HG03432 (cell line): ENCODE data around the gene DUS3L.
"Not testable (repeated sequence)": the region's sequence is repeated elsewhere in the genome, so short reads cannot be mapped to it uniquely, and the experiment has no call there.

Experiments
- ATAC-seq: cut with Tn5 transposase; IDR thresholded peaks from one replicate; pipeline ENCODE4 v1.9.1; 2021; ENCODE audit warnings: mild to moderate bottlenecking, moderate library complexity; ENCODE audit not compliant: unreplicated experiment

Gene DUS3L

GRCh38 chr19:5800361-5801270 lies 9.7 kb upstream of the DUS3L start:
- ATAC-seq: no peak

GRCh38 chr19:5799247-5800241 lies 8.6 kb upstream of the DUS3L start:
- no peak for ATAC-seq

GRCh38 chr19:5798244-5798643 lies 7.3 kb upstream of the DUS3L start:
- ATAC-seq: no peak

- no peak for ATAC-seq
These were observed 4.5 kb upstream of the DUS3L start for GRCh38 chr19:5795382-5795919.

- no peak for ATAC-seq
These were observed 2.2 kb upstream of the DUS3L start for GRCh38 chr19:5793188-5793587.

GRCh38 chr19:5792224-5792623 lies 1.3 kb upstream of the DUS3L start:
- no peak for ATAC-seq

- ATAC-seq: no peak
These were observed 941 bp downstream of the DUS3L start for GRCh38 chr19:5789886-5790558.

- no peak for ATAC-seq
These were observed 1.6 kb downstream of the DUS3L start for GRCh38 chr19:5789351-5789761.

- ATAC-seq: no peak
These were observed 2.5 kb downstream of the DUS3L start for GRCh38 chr19:5788422-5788821.

GRCh38 chr19:5787409-5788182 lies 3.4 kb downstream of the DUS3L start:
- no peak for ATAC-seq

GRCh38 chr19:5786593-5787408 lies 4.2 kb downstream of the DUS3L start:
- no peak for ATAC-seq

GRCh38 chr19:5785423-5785822 lies 5.5 kb downstream of the DUS3L start:
- no peak for ATAC-seq

- ATAC-seq: no peak
These were observed 6.3 kb downstream of the DUS3L start, which contains the start of gene PRR22 for GRCh38 chr19:5784581-5785147. PRR22 (minus strand) TSS chr19:5784746; CDS start chr19:5784660, 86 bp downstream.

- no peak for ATAC-seq
These were observed 7.7 kb downstream of the DUS3L start for GRCh38 chr19:5782945-5783919.

GRCh38 chr19:5782322-5782721 lies 8.6 kb downstream of the DUS3L start:
- no peak for ATAC-seq

- ATAC-seq: not testable (repeated sequence)
These were observed 10.0 kb downstream of the DUS3L start for GRCh38 chr19:5780916-5781315.

- no peak for ATAC-seq
These were observed 12.6 kb downstream of the DUS3L start for GRCh38 chr19:5778402-5778801.
